HG02642 (cell line): ENCODE results near the gene LCORL.
"Not testable (repeated sequence)": the region's sequence is repeated elsewhere in the genome, so short reads cannot be mapped to it uniquely, and the experiment has no call there.

Experiments
- ATAC-seq: cut with Tn5 transposase; IDR thresholded peaks from one replicate; pipeline ENCODE4 v1.9.1; 2021; ENCODE audit warnings: mild to moderate bottlenecking; ENCODE audit not compliant: unreplicated experiment, poor library complexity

Gene LCORL

GRCh38 chr4:17866810-17867209 lies 154.7 kb downstream of the LCORL start:
- ATAC-seq, result no peak

- ATAC-seq, result no peak
These were observed 155.6 kb downstream of the LCORL start for GRCh38 chr4:17865866-17866363.

- not testable (repeated sequence) for ATAC-seq
These were observed 159.6 kb downstream of the LCORL start for GRCh38 chr4:17861906-17862305.

GRCh38 chr4:17859793-17860406 lies 161.7 kb downstream of the LCORL start:
- no peak for ATAC-seq

- ATAC-seq, result no peak
These were observed 167.5 kb downstream of the LCORL start for GRCh38 chr4:17854036-17854435.

GRCh38 chr4:17851959-17852358 lies 169.6 kb downstream of the LCORL start:
- no peak for ATAC-seq

GRCh38 chr4:17850295-17850694 lies 171.3 kb downstream of the LCORL start:
- not testable (repeated sequence) for ATAC-seq

GRCh38 chr4:17846266-17846665 lies 175.3 kb downstream of the LCORL start:
- ATAC-seq, result no peak

GRCh38 chr4:17823871-17824669 lies 197.5 kb downstream of the LCORL start:
- ATAC-seq, result no peak

GRCh38 chr4:17817027-17817426 lies 204.5 kb downstream of the LCORL start:
- peak; percentile 88 for ATAC-seq

GRCh38 chr4:17816142-17816541 lies 205.4 kb downstream of the LCORL start:
- no peak for ATAC-seq

- ATAC-seq, result no peak
These were observed 207.4 kb downstream of the LCORL start for GRCh38 chr4:17814140-17814539.

GRCh38 chr4:17812801-17813200 lies 208.8 kb downstream of the LCORL start:
- ATAC-seq, result no peak

- no peak for ATAC-seq
These were observed 209.4 kb downstream of the LCORL start for GRCh38 chr4:17812125-17812524.

- ATAC-seq, result peak; percentile 36
These were observed 210.4 kb downstream of the LCORL start for GRCh38 chr4:17811078-17811603.

- peak; percentile 92 for ATAC-seq
These were observed 211.1 kb downstream of the LCORL start, which contains the start of the genes DCAF16 and NCAPG for GRCh38 chr4:17810260-17811077. DCAF16 (minus strand) TSS chr4:17810757; CDS start chr4:17804141, 6,616 bp downstream. NCAPG (plus strand) TSS chr4:17810979; CDS start chr4:17811078, 99 bp downstream.

GRCh38 chr4:17809667-17810066 lies 211.9 kb downstream of the LCORL start:
- ATAC-seq, result no peak

- no peak for ATAC-seq
These were observed 214.1 kb downstream of the LCORL start for GRCh38 chr4:17807446-17807845.

GRCh38 chr4:17805580-17806155 lies 215.9 kb downstream of the LCORL start:
- no peak for ATAC-seq

- no peak for ATAC-seq
These were observed 223.7 kb downstream of the LCORL start for GRCh38 chr4:17797808-17798207.
